Mammary epithelial cell (primary cell): ENCODE measurements around the gene CSF2RB.

Source experiments
- CTCF ChIP-seq, 2 donors: IDR thresholded peaks in 1 of 2; conservative IDR thresholded peaks in 1 of 2; 2 replicates each; pipeline ENCODE4 v1.5.1; 2011 to 2012; ENCODE audit warnings: inconsistent platforms in 2 of 2, low read length in 2 of 2, mild to moderate bottlenecking in 2 of 2, control low read depth in 1 of 2, low read depth in 1 of 2; ENCODE audit not compliant: insufficient read depth in 1 of 2; ENCODE audit errors: extremely low read depth in 1 of 2
- EZH2 ChIP-seq: IDR thresholded peaks from 2 replicates; pipeline ENCODE4 v1.6.1; 2012; ENCODE audit warnings: low read length, inconsistent platforms, borderline replicate concordance

GRCh38 chr22:36881504-36882245 is 31.8 kb upstream of the CSF2RB start:
- TF ChIP-seq CTCF (conservative IDR thresholded peaks at IDR 0.05 in 1 of 2, IDR thresholded peaks at IDR 0.05 in 1 of 2; ENCODE audit: extremely low read depth in 1 of 2, insufficient read depth in 1 of 2, low read depth in 1 of 2, low read length in 2 of 2) (no peak), EZH2 (no peak)
